Osteoblast (primary cell): ENCODE data around the gene GRIK4. TPM values are rescaled to one million over a fixed set of nuclear protein-coding genes. Genes with fewer than 3 reads are reported as not detected.

Experiments
- DNase-seq: peaks from one replicate; pipeline ENCODE4 v3.0.0; 2011; ENCODE audit warnings: low spot score, mixed read lengths; ENCODE audit not compliant: insufficient read length; ENCODE audit errors: missing footprints
- H2AFZ ChIP-seq: 2 replicates; pipeline ENCODE4 v1.6.0; 2011; ENCODE audit warnings: mild to moderate bottlenecking, low read length
- H3K27ac ChIP-seq: 2 replicates; pipeline ENCODE4 v1.5.1; 2011; ENCODE audit warnings: mild to moderate bottlenecking, low read depth, low read length, moderate library complexity
- H3K27me3 ChIP-seq: 2 replicates; pipeline ENCODE4 v1.6.0; 2012; ENCODE audit warnings: mild to moderate bottlenecking, control low read depth, inconsistent platforms, low read length, moderate library complexity; ENCODE audit not compliant: insufficient read depth
- H3K36me3 ChIP-seq: 2 replicates; pipeline ENCODE4 v1.5.1; 2011; ENCODE audit warnings: mild to moderate bottlenecking, low read length, control low read depth, moderate library complexity; ENCODE audit not compliant: insufficient read depth
- H3K4me1 ChIP-seq: 2 replicates; pipeline ENCODE4 v1.5.1; 2011; ENCODE audit warnings: mild to moderate bottlenecking, low read length, control low read depth, moderate library complexity; ENCODE audit not compliant: insufficient read depth
- H3K4me2 ChIP-seq: 2 replicates; pipeline ENCODE4 v1.6.0; 2011; ENCODE audit warnings: mild to moderate bottlenecking, low read length; ENCODE audit not compliant: insufficient read depth
- H3K4me3 ChIP-seq: fragments of 200-600 bp; sonication (generic); 3 replicates; pipeline ENCODE4 v1.5.1; 2012; ENCODE audit warnings: mild to moderate bottlenecking, low read length, inconsistent platforms; ENCODE audit not compliant: insufficient read depth
- H3K79me2 ChIP-seq: 2 replicates; pipeline ENCODE4 v1.6.0; 2012; ENCODE audit warnings: mild to moderate bottlenecking, low read length, control low read depth, inconsistent platforms; ENCODE audit not compliant: insufficient read depth
- H3K9me3 ChIP-seq: 2 replicates; pipeline ENCODE4 v1.5.1; 2011; ENCODE audit warnings: low read depth, low read length, control low read depth
- H4K20me1 ChIP-seq: 2 replicates; pipeline ENCODE4 v1.6.0; 2012; ENCODE audit warnings: mild to moderate bottlenecking, low read length, control low read depth; ENCODE audit not compliant: insufficient read depth
- total RNA-seq: library from RNA; depleted of rRNA; stranded (reverse); fragments of >200 nt; gene quantifications from 2 replicates; pipeline ENCODE4 v1.2.3, GENCODE V29; 2012
- TF ChIP-seq, protein P1 (sequence below): IDR thresholded peaks from 2 replicates; pipeline ENCODE4 v1.5.1; 2011; ENCODE audit warnings: mild to moderate bottlenecking, low read depth, low read length, moderate library complexity; ENCODE audit errors: extremely low read depth

GRIK4 gene
- total RNA-seq, 1 donor: under 0.01 TPM

DNA sequence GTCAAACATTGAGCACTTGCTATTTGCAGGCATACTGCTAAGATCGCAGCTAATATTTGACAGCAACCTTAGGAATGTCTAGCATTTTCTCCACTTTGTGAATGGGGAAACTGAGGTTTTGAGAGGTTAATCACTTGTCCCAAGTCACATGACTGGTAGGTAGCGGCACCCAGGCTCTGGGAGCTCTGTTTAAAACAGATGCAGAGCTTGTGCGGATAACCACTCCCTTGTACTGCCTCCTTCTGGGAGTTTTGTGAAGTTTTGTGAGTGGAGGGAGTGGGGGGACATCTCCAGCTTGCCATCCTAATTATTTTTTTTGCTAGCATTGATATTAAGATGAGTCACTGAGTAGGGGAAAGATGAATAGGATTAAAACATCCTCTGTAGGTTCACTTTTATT lies 134.7 kb downstream of the GRIK4 start:
- Histone ChIP-seq H2AFZ (no peak overlapping the region), H3K27me3 (peaks cover 22% of the 10 kb centered on the region), H4K20me1 (no peaks in the 10 kb centered on the region), H3K4me3 (no peak overlapping the region), H3K36me3 (no peaks in the 10 kb centered on the region), H3K79me2 (no peaks in the 10 kb centered on the region), H3K27ac (no peak overlapping the region), H3K4me1 (no peaks in the 10 kb centered on the region), H3K4me2 (no peak overlapping the region), H3K9me3 (no peaks in the 10 kb centered on the region)
- TF ChIP-seq, protein P1, sequence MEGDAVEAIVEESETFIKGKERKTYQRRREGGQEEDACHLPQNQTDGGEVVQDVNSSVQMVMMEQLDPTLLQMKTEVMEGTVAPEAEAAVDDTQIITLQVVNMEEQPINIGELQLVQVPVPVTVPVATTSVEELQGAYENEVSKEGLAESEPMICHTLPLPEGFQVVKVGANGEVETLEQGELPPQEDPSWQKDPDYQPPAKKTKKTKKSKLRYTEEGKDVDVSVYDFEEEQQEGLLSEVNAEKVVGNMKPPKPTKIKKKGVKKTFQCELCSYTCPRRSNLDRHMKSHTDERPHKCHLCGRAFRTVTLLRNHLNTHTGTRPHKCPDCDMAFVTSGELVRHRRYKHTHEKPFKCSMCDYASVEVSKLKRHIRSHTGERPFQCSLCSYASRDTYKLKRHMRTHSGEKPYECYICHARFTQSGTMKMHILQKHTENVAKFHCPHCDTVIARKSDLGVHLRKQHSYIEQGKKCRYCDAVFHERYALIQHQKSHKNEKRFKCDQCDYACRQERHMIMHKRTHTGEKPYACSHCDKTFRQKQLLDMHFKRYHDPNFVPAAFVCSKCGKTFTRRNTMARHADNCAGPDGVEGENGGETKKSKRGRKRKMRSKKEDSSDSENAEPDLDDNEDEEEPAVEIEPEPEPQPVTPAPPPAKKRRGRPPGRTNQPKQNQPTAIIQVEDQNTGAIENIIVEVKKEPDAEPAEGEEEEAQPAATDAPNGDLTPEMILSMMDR: no peak
- DNase-seq: no peak

DNA sequence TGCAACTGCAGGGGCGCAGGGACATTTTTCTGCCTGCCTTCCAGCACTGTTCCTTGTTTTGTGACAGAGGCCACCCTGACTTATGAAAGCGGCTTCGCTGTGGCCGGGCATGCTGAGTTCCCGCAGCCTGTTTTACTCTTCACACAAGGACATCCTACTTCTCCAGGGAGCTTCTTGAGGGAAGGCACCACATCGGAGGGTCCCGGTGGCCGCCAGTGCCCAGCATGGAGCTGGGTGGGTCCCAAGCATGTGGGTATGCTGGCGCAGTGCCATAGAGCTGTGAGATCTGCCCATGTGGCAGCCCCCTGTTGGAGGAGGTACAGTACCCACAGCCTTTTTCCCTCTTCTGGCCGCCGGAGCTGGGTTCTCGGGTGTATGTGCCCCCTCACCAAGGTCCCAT lies 136.1 kb downstream of the GRIK4 start:
- Histone ChIP-seq H3K4me3 (no peak overlapping the region), H3K36me3 (no peaks in the 10 kb centered on the region), H3K27ac (no peak overlapping the region), H2AFZ (no peak overlapping the region), H3K27me3 (peaks cover 18% of the 10 kb centered on the region), H3K4me1 (no peaks in the 10 kb centered on the region), H3K4me2 (no peak overlapping the region), H3K9me3 (no peaks in the 10 kb centered on the region), H4K20me1 (no peaks in the 10 kb centered on the region), H3K79me2 (no peaks in the 10 kb centered on the region)
- no peak for DNase-seq
- TF ChIP-seq, protein P1: no peak

DNA sequence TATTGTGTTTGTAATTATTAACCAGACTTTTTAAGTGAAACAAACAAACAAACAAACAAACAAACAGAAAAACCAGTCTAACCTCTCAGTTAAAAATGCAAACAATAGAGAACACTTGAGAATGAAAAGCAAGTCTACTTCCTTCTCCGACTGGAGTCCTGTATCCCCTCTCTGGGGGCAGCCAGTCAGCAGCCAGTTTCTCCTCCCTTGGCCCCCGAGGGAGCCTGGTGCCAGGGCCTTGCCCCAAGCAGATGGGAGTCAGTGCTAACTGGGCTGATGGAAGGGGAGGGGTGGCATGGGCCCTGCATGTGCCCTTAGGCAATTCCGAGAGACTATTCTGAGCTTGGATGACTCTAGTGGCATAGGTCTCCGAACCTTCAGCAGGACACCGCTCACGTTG lies 137.2 kb downstream of the GRIK4 start:
- Histone ChIP-seq H4K20me1 (no peaks in the 10 kb centered on the region), H3K27ac (no peak overlapping the region), H3K9me3 (no peaks in the 10 kb centered on the region), H3K36me3 (no peaks in the 10 kb centered on the region), H3K27me3 (peaks cover 18% of the 10 kb centered on the region), H3K4me3 (no peak overlapping the region), H2AFZ (no peak overlapping the region), H3K79me2 (no peaks in the 10 kb centered on the region), H3K4me1 (no peaks in the 10 kb centered on the region), H3K4me2 (no peak overlapping the region)
- DNase-seq: no peak
- TF ChIP-seq, protein P1: no peak

DNA sequence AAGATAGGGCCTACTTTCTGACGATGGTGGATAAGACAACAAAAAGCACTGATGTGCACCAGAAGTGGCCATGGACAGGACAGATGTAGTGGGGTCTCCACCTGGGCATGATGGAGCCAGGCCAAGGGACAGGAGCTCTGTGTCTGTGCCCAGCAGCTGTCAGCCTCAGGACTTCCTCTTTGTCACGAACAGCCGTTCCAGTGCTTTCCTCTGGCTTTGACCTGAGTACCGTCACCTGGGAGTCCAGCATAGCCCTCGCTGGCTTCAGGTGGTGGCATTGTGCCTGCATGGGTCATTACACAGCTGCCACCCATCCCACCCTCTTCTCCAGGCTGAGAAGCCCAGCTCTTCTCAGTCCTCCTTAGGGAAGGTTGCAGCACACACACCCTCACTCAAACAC lies 137.8 kb downstream of the GRIK4 start:
- H3K27ac ChIP-seq: no peak overlapping the region
- no peaks in the 10 kb centered on the region for H3K36me3 ChIP-seq
- H3K27me3 ChIP-seq: peaks cover 12% of the 10 kb centered on the region
- no peaks in the 10 kb centered on the region for H3K9me3 ChIP-seq
- no peak overlapping the region for H3K4me3 ChIP-seq
- H3K79me2 ChIP-seq: no peaks in the 10 kb centered on the region
- no peak overlapping the region for H3K4me2 ChIP-seq
- DNase-seq: no peak
- no peak overlapping the region for H2AFZ ChIP-seq
- no peaks in the 10 kb centered on the region for H3K4me1 ChIP-seq
- no peaks in the 10 kb centered on the region for H4K20me1 ChIP-seq
- TF ChIP-seq, protein P1: no peak
